VCaP (cell line): ENCODE results near the gene NMNAT3.
"Not testable (repeated sequence)": the region's sequence is repeated elsewhere in the genome, so short reads cannot be mapped to it uniquely, and the experiment has no call there.

Experiments used
- H3K27ac ChIP-seq: fragments of 450-650 bp; 2 replicates; pipeline ENCODE4 v1.5.1; 2017
- TF ChIP-seq, protein P1 (sequence below): fragments of 450-650 bp; conservative IDR thresholded peaks from 2 replicates; pipeline ENCODE4 v1.5.1; 2017; ENCODE audit warnings: mild to moderate bottlenecking, moderate library complexity

Gene NMNAT3

DNA sequence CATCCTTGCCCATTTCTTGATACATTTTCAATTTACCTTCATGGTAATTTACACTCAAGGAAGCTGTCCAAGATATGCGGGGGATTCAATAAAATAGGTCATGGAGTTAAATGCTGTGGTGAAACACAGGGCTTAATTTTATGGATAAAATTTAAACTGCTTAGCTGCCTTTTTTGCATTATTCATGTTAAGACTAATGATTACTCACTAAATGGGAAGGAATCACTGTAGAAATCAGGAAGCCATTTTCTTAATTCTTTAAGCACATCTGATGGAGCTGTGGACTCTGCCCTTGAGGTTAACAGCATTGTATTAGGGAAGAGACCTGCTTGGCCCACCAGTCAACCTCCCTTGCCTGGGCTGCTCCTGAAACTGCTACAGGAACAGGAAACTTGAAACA lies 75.8 kb downstream of the NMNAT3 start:
- no peak overlapping the region for H3K27ac ChIP-seq
- TF ChIP-seq, protein P1, sequence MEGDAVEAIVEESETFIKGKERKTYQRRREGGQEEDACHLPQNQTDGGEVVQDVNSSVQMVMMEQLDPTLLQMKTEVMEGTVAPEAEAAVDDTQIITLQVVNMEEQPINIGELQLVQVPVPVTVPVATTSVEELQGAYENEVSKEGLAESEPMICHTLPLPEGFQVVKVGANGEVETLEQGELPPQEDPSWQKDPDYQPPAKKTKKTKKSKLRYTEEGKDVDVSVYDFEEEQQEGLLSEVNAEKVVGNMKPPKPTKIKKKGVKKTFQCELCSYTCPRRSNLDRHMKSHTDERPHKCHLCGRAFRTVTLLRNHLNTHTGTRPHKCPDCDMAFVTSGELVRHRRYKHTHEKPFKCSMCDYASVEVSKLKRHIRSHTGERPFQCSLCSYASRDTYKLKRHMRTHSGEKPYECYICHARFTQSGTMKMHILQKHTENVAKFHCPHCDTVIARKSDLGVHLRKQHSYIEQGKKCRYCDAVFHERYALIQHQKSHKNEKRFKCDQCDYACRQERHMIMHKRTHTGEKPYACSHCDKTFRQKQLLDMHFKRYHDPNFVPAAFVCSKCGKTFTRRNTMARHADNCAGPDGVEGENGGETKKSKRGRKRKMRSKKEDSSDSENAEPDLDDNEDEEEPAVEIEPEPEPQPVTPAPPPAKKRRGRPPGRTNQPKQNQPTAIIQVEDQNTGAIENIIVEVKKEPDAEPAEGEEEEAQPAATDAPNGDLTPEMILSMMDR, result no peak

GRCh38 chr3:139601191-139601961 lies 76.4 kb downstream of the NMNAT3 start:
- H3K27ac ChIP-seq, result no peak overlapping the region
- TF ChIP-seq, protein P1, result no peak

DNA sequence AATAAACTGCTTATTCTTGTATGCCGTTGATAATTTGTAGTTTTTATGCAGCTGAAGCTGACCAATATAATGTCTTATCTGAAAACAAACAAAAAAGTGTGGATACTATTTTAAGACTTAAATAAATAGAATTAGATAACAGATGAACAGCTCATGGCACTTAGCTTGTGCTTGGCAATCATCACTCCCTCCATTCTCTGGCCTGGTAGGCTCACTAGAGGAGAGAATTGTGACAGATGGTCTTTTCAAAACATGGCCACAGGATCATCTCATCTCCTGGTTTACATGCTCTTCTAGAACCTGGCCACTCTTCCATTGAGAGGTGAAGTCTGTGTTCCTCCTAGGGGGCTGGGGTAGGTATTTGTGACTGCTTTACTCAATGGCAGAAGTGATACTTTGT lies 79.8 kb downstream of the NMNAT3 start:
- TF ChIP-seq, protein P1, result no peak
- no peak overlapping the region for H3K27ac ChIP-seq

DNA sequence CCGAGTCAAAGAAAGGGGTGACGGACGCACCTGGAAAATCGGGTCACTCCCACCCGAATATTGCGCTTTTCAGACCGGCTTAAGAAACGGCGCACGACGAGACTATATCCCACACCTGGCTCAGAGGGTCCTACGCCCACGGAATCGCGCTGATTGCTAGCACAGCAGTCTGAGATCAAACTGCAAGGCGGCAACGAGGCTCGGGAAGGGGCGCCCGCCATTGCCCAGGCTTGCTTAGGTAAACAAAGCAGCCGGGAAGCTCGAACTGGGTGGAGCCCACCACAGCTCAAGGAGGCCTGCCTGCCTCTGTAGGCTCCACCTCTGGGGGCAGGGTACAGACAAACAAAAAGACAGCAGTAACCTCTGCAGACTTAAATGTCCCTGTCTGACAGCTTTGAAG lies 86.6 kb downstream of the NMNAT3 start:
- not testable (repeated sequence) for H3K27ac ChIP-seq

- TF ChIP-seq, protein P1, result no peak; the same call in 1 of the 2 replicates
- H3K27ac ChIP-seq, result no peak overlapping the region
Measured at GRCh38 chr3:139588450-139588849, 89.3 kb downstream of the NMNAT3 start.

GRCh38 chr3:139587797-139588196 lies 90.0 kb downstream of the NMNAT3 start:
- no peak overlapping the region for H3K27ac ChIP-seq

GRCh38 chr3:139586420-139587017 lies 91.3 kb downstream of the NMNAT3 start:
- H3K27ac ChIP-seq, result no peak overlapping the region
- TF ChIP-seq, protein P1, result no peak

More at GRCh38 chr3:139587797-139588196, 90.0 kb downstream of the NMNAT3 start:
- TF ChIP-seq, protein P1, result no peak

GRCh38 chr3:139585820-139586219 lies 92.0 kb downstream of the NMNAT3 start:
- TF ChIP-seq, protein P1, result no peak
- no peak overlapping the region for H3K27ac ChIP-seq

GRCh38 chr3:139583651-139584050 lies 94.1 kb downstream of the NMNAT3 start:
- H3K27ac ChIP-seq, result not testable (repeated sequence)
